WERI-Rb-1 (cell line): ENCODE data around the gene FAH.

ENCODE experiments used
- DNase-seq: peaks from one replicate; pipeline ENCODE4 v3.0.0-alpha.2; 2020
- H3K27ac ChIP-seq: fragments of 250-450 bp; sonication (Bioruptor Pico); 2 replicates; pipeline ENCODE4 v1.5.1; 2020; ENCODE audit warnings: mild to moderate bottlenecking, moderate library complexity
- H3K27me3 ChIP-seq: fragments of 250-450 bp; sonication (Bioruptor Pico); 2 replicates; pipeline ENCODE4 v1.5.1; 2021; ENCODE audit warnings: mild to moderate bottlenecking, low read depth, moderate library complexity; ENCODE audit not compliant: insufficient read depth, severe bottlenecking
- H3K36me3 ChIP-seq: fragments of 250-450 bp; sonication (Bioruptor Pico); 2 replicates; pipeline ENCODE4 v1.5.1; 2020; ENCODE audit warnings: mild to moderate bottlenecking, moderate library complexity
- H3K4me3 ChIP-seq: 2 replicates; pipeline ENCODE4 v1.5.1; 2011; ENCODE audit warnings: low read depth, mild to moderate bottlenecking, control low read depth, low read length
- H3K9me3 ChIP-seq: fragments of 250-450 bp; sonication (Bioruptor Pico); 2 replicates; pipeline ENCODE4 v1.5.1; 2021; ENCODE audit warnings: mild to moderate bottlenecking, moderate library complexity; ENCODE audit not compliant: severe bottlenecking
- TF ChIP-seq, protein P1 (sequence below): IDR thresholded peaks from 2 replicates; pipeline ENCODE4 v1.5.1; 2011; ENCODE audit warnings: low read depth, mild to moderate bottlenecking, control low read depth, inconsistent platforms, low read length

Gene FAH

DNA sequence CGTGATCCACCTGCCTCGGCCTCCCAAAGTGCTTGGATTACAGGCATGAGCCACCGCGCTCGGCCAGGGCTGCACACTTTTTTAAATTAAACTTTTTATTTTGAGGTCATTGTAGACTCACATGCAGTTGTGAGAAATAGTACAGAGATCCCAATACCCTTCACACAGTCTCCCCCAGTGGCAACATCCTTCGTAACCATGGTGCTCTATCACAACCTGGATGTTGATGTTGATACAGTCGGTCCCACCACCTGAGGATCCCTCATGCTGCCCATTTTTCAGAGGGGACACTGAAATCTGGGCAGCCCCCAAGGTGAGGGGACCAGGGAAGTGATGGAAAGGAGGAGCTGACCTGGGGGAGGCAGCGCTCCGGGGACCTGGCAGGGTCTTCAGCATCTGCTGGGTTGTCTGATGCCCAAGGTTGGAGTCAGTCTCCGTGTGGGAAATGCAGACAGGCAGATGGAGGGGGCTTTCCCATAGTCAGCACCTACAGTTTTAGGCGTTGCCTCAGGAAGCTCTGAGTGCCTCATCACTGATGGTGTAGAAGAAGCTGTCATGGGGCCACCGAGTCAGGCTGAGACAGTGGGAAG lies 17.1 kb downstream of the FAH start:
- Histone ChIP-seq H3K27me3 (no peaks in the 10 kb centered on the region), H3K4me3 (no peak overlapping the region), H3K9me3 (no peaks in the 10 kb centered on the region), H3K27ac (no peak overlapping the region), H3K36me3 (no peaks in the 10 kb centered on the region)
- DNase-seq = no peak
- TF ChIP-seq, protein P1, sequence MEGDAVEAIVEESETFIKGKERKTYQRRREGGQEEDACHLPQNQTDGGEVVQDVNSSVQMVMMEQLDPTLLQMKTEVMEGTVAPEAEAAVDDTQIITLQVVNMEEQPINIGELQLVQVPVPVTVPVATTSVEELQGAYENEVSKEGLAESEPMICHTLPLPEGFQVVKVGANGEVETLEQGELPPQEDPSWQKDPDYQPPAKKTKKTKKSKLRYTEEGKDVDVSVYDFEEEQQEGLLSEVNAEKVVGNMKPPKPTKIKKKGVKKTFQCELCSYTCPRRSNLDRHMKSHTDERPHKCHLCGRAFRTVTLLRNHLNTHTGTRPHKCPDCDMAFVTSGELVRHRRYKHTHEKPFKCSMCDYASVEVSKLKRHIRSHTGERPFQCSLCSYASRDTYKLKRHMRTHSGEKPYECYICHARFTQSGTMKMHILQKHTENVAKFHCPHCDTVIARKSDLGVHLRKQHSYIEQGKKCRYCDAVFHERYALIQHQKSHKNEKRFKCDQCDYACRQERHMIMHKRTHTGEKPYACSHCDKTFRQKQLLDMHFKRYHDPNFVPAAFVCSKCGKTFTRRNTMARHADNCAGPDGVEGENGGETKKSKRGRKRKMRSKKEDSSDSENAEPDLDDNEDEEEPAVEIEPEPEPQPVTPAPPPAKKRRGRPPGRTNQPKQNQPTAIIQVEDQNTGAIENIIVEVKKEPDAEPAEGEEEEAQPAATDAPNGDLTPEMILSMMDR = no peak

DNA sequence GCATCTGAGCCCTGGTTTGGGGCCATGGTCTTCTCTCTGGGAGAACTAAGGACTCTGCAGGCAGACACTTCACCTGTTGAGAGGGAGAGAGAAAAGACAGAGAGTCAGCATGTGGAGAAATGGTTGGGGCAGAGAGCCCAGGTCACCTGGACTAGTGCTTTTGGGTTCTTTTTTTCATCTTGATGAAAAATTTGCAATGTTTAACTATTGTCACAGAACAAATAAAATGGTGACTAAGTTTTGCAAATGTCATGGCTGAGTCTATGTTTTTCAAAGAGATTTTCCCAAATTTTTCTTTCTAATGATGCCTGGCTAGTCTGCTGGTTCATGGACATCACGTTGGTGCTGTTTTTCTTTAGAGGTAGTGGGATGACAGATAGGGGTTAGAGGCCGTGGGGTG lies 17.8 kb downstream of the FAH start:
- Histone ChIP-seq H3K4me3 (no peak overlapping the region), H3K36me3 (no peaks in the 10 kb centered on the region), H3K27ac (no peak overlapping the region), H3K27me3 (no peaks in the 10 kb centered on the region), H3K9me3 (no peaks in the 10 kb centered on the region)
- TF ChIP-seq, protein P1 = no peak
- no peak for DNase-seq

DNA sequence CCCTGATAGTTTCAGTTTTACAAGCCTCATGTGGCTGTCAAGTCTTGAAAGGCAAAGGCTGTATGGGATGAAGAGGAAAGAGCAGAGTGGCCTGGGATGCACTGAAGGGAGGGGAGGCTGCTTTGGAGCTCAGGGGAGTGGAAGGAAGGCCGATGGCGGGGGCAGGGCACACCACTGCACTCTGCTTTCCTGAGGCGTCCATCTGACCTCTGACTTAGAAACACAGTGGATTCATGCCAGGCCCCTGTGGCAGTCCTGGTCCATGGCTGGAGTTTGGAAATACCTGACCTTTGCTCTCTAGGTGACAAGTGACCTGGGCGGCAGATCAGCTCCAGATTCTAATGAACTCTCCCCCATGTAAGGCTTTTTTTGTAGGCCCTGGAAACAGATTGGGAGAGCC lies 19.0 kb downstream of the FAH start:
- no peak for DNase-seq
- Histone ChIP-seq H3K4me3 (no peak overlapping the region), H3K36me3 (no peaks in the 10 kb centered on the region), H3K27me3 (no peaks in the 10 kb centered on the region), H3K27ac (no peak overlapping the region), H3K9me3 (no peaks in the 10 kb centered on the region)
- TF ChIP-seq, protein P1 = no peak

DNA sequence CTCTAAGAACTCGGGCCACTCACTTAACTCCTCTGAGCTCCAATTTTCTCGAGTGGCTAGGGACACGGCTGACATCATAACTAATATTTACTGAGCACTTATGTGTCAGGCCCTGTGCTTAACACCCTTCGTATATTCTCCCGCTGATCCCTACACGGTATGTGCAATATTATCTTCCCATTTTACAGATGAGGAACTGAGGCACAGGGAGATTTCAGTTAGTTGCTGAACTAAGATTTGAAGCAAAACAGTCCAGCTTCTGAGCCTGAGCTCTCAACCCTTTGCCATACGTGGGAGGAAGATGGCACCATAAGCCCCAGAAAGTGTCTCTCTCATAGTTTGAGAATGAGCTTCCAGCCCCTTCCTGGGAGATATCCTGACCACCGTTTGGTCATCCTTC lies 19.6 kb downstream of the FAH start:
- Histone ChIP-seq H3K27ac (no peak overlapping the region), H3K9me3 (no peaks in the 10 kb centered on the region), H3K36me3 (no peaks in the 10 kb centered on the region), H3K27me3 (no peaks in the 10 kb centered on the region), H3K4me3 (no peak overlapping the region)
- DNase-seq = no peak
- TF ChIP-seq, protein P1 = no peak

DNA sequence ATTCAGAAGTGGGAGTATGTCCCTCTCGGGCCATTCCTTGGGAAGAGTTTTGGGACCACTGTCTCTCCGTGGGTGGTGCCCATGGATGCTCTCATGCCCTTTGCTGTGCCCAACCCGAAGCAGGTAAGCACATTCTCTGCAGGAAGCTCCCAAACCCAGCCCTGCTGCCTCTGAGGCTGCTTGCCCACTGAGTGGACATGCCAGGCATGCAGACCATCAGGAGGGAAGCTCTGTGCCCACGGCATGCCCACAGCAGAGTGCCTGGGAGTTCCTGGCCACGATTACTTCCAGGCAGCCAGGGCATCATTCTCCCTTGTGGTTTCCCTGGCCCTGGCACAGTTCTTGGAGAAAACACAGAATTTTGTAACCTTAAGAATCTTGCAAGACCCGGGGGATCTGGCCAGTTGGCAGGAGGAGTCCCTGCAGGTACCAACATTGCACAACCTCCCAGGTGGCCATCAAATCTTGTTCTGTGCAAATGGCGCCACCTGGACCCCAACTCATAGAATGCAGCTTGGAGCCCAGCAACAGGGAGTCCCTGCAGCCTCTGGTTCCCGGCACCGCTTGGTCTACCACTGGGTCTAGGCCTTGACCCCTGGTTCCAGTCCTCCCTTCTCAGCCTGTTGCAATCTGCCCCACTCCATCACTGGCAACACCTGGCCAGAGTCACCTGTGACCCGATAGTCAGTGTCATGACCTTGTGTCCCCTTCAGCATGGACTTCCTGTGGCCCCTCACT lies 20.4 kb downstream of the FAH start:
- peak; percentile 75 for DNase-seq
- no peaks in the 10 kb centered on the region for H3K27me3 ChIP-seq
- TF ChIP-seq, protein P1 = peak; percentile 86
- no peak overlapping the region for H3K4me3 ChIP-seq
- no peak overlapping the region for H3K27ac ChIP-seq
- H3K36me3 ChIP-seq = no peaks in the 10 kb centered on the region
- no peaks in the 10 kb centered on the region for H3K9me3 ChIP-seq
